ENCODE data around the gene ZBTB44.

- TF ChIP-seq CTCF (IDR thresholded peaks at IDR 0.05), result no peak
- TF ChIP-seq EP300 (IDR thresholded peaks at IDR 0.05), result no peak
- TF ChIP-seq POLR2AphosphoS5 (IDR thresholded peaks at IDR 0.05), result no peak
These were observed 26.1 kb upstream of the ZBTB44 start for GRCh38 chr11:130340671-130341319.

Data from sigmoid colon (tissue), 4 donors.